Putamen (tissue), 1 donor: Measurements from ENCODE around the gene EBF4.
"Not testable (repeated sequence)": the region's sequence is repeated elsewhere in the genome, so short reads cannot be mapped to it uniquely, and the experiment has no call there.

Experiments
- DNase-seq: peaks from one replicate; pipeline ENCODE4 v3.0.0-alpha.2; 2016; ENCODE audit warnings: low spot score

Gene EBF4

GRCh38 chr20:2673453-2673852 is 19.1 kb upstream of the EBF4 start:
- no peak for DNase-seq

GRCh38 chr20:2680046-2680445 is 12.5 kb upstream of the EBF4 start:
- DNase-seq: no peak

- DNase-seq: not testable (repeated sequence)
These were observed 10.5 kb upstream of the EBF4 start for GRCh38 chr20:2682040-2682439.

- DNase-seq: not testable (repeated sequence)
These were observed 7.8 kb upstream of the EBF4 start for GRCh38 chr20:2684817-2685216.

- no peak for DNase-seq
These were observed 5.1 kb upstream of the EBF4 start for GRCh38 chr20:2687514-2687913.

GRCh38 chr20:2688041-2688591 is 4.5 kb upstream of the EBF4 start:
- no peak for DNase-seq

GRCh38 chr20:2690213-2690612 is 2.4 kb upstream of the EBF4 start:
- DNase-seq: no peak

GRCh38 chr20:2690718-2691117 is 1.9 kb upstream of the EBF4 start:
- no peak for DNase-seq

- no peak for DNase-seq
These were observed 1.5 kb upstream of the EBF4 start for GRCh38 chr20:2691127-2691526.

- DNase-seq: no peak
These were observed 931 bp upstream of the EBF4 start for GRCh38 chr20:2691663-2692035.

- no peak for DNase-seq
These were observed 306 bp downstream of the EBF4 start for GRCh38 chr20:2692886-2693285.

GRCh38 chr20:2693286-2694007 is 867 bp downstream of the EBF4 start:
- DNase-seq: peak; percentile 56

- DNase-seq: no peak
These were observed 1.5 kb downstream of the EBF4 start for GRCh38 chr20:2694008-2694471.

- DNase-seq: no peak
These were observed 1.9 kb downstream of the EBF4 start for GRCh38 chr20:2694519-2694918.

GRCh38 chr20:2695206-2695983 is 2.8 kb downstream of the EBF4 start:
- no peak for DNase-seq

- not testable (repeated sequence) for DNase-seq
These were observed 3.5 kb downstream of the EBF4 start for GRCh38 chr20:2695984-2696525.

GRCh38 chr20:2696646-2697045 is 4.1 kb downstream of the EBF4 start:
- no peak for DNase-seq

- DNase-seq: no peak
These were observed 5.2 kb downstream of the EBF4 start for GRCh38 chr20:2697768-2698167.

GRCh38 chr20:2698186-2698817 is 5.7 kb downstream of the EBF4 start:
- no peak for DNase-seq

GRCh38 chr20:2698912-2699311 is 6.3 kb downstream of the EBF4 start:
- DNase-seq: no peak

- no peak for DNase-seq
These were observed 7.3 kb downstream of the EBF4 start for GRCh38 chr20:2699775-2700413.
